Smooth muscle cell (in vitro differentiated cells): ENCODE measurements around the gene ACTL10. TPM values are rescaled to one million over a fixed set of nuclear protein-coding genes. Genes with fewer than 3 reads are reported as not detected.
A peak's percentile ranks its signal among the peaks of the same experiment; 100 is the strongest.

Experiments
- DNase-seq: peaks from one replicate; lab custom pipeline; 2025; ENCODE audit not compliant: unreplicated experiment; lab: John Stamatoyannopoulos, UW
- H2AFZ ChIP-seq: fragments of 200-600 bp; sonication (generic); 2 replicates; pipeline ENCODE4 v1.6.0; 2016; ENCODE audit warnings: antibody characterized with exemption, low read depth, mild to moderate bottlenecking
- H3F3A ChIP-seq: fragments of 200-600 bp; sonication (generic); 2 replicates; pipeline ENCODE4 v1.6.0; 2017; ENCODE audit warnings: antibody characterized with exemption, low read depth
- H3K27ac ChIP-seq: fragments of 200-600 bp; sonication (generic); 2 replicates; pipeline ENCODE4 v1.5.1; 2016; ENCODE audit warnings: low read depth, mild to moderate bottlenecking
- H3K27me3 ChIP-seq: fragments of 200-600 bp; sonication (generic); 2 replicates; pipeline ENCODE4 v1.6.1; 2016; ENCODE audit warnings: low read depth, mild to moderate bottlenecking
- H3K36me3 ChIP-seq: fragments of 200-600 bp; sonication (generic); 2 replicates; pipeline ENCODE4 v1.5.1; 2016; ENCODE audit warnings: low read depth
- H3K4me1 ChIP-seq: fragments of 200-600 bp; sonication (generic); 2 replicates; pipeline ENCODE4 v1.5.1; 2016; ENCODE audit warnings: low read depth
- H3K4me2 ChIP-seq: fragments of 200-600 bp; sonication (generic); 2 replicates; pipeline ENCODE4 v1.6.0; 2016; ENCODE audit warnings: mild to moderate bottlenecking
- H3K4me3 ChIP-seq: fragments of 200-600 bp; sonication (generic); 2 replicates; pipeline ENCODE4 v1.5.1; 2016; ENCODE audit warnings: mild to moderate bottlenecking
- H3K79me2 ChIP-seq: fragments of 200-600 bp; sonication (generic); 2 replicates; pipeline ENCODE4 v1.6.0; 2016; ENCODE audit warnings: low read depth, mild to moderate bottlenecking
- H3K9ac ChIP-seq: fragments of 200-600 bp; sonication (generic); 2 replicates; pipeline ENCODE4 v1.6.0; 2016; ENCODE audit warnings: low read depth
- H3K9me3 ChIP-seq: fragments of 200-600 bp; sonication (generic); replicated peaks from 2 replicates; pipeline ENCODE4 v1.5.1; 2016; ENCODE audit warnings: low read depth
- H4K20me1 ChIP-seq: fragments of 200-600 bp; sonication (generic); 2 replicates; pipeline ENCODE4 v1.6.0; 2016; ENCODE audit warnings: low read depth
- CTCF ChIP-seq: fragments of 200-600 bp; sonication (generic); IDR thresholded peaks from 2 replicates; pipeline ENCODE4 v1.5.1; 2017; ENCODE audit warnings: borderline replicate concordance, mild to moderate bottlenecking, antibody characterized with exemption; ENCODE audit not compliant: insufficient read depth, poor library complexity, severe bottlenecking
- WGBS: methylation state at CpG from one replicate; pipeline ENCODE4 v1.1.7; 2016; ENCODE audit warnings: low lambda C conversion rate; 5-methylcytosine and 5-hydroxymethylcytosine counted together
- polyA plus RNA-seq: library from polyadenylated mRNA; unstranded; fragments of >200 nt; fragmentation: Nextera tagmentation; extraction: Ambion mirVana; gene quantifications from 2 replicates; pipeline ENCODE4 v1.2.1, GENCODE V29; 2016
- total RNA-seq: library from RNA; depleted of rRNA; stranded (reverse); fragments of >200 nt; gene quantifications from 2 replicates; pipeline ENCODE4 v1.2.3, GENCODE V29; 2014

The ACTL10 gene
- total and polyA plus RNA-seq, 2 experiments from 2014 or later: 0.04 to 0.49 TPM

- Histone ChIP-seq H3K36me3 (no peaks in the 10 kb centered on the region), H3K27ac (no peak overlapping the region), H3F3A (peaks cover 16% of the 10 kb centered on the region), H2AFZ (no peak overlapping the region), H3K79me2 (peaks cover 19% of the 10 kb centered on the region), H3K4me1 (peaks cover 26% of the 10 kb centered on the region), H3K4me2 (no peak overlapping the region), H3K9ac (no peak overlapping the region), H4K20me1 (peaks cover 21% of the 10 kb centered on the region), H3K9me3 (no peaks in the 10 kb centered on the region), H3K4me3 (no peak overlapping the region), H3K27me3 (no peaks in the 10 kb centered on the region)
- WGBS: 96% methylated on average over 8 of the region's 8 CpGs
- no peak for DNase-seq
- TF ChIP-seq CTCF: no peak
Measured at GRCh38 chr20:33671573-33672288, 5.0 kb downstream of the ACTL10 start.

- no peak for TF ChIP-seq CTCF
- no peak for DNase-seq
- Histone ChIP-seq H3K4me1 (peaks cover 26% of the 10 kb centered on the region), H3K4me3 (peak overlapping the region; percentile 98), H3K4me2 (peak overlapping the region; percentile 100), H3K36me3 (no peaks in the 10 kb centered on the region), H3K27ac (no peak overlapping the region), H3F3A (peaks cover 16% of the 10 kb centered on the region), H3K9me3 (no peaks in the 10 kb centered on the region), H3K79me2 (peaks cover 19% of the 10 kb centered on the region), H4K20me1 (peaks cover 21% of the 10 kb centered on the region), H3K9ac (no peak overlapping the region), H3K27me3 (no peaks in the 10 kb centered on the region), H2AFZ (no peak overlapping the region)
- WGBS: 66% methylated on average over 17 of the region's 17 CpGs
Measured at GRCh38 chr20:33672426-33673113, 5.8 kb downstream of the ACTL10 start.

GRCh38 chr20:33673114-33673409, 6.3 kb downstream of the ACTL10 start:
- Histone ChIP-seq H3K36me3 (no peaks in the 10 kb centered on the region), H3K4me3 (peak overlapping the region; percentile 98), H2AFZ (no peak overlapping the region), H3K79me2 (peaks cover 19% of the 10 kb centered on the region), H3K4me2 (peak overlapping the region; percentile 100), H3K27me3 (no peaks in the 10 kb centered on the region), H4K20me1 (peaks cover 21% of the 10 kb centered on the region), H3K9ac (peak overlapping the region; percentile 87), H3K9me3 (no peaks in the 10 kb centered on the region), H3F3A (peaks cover 16% of the 10 kb centered on the region), H3K4me1 (peaks cover 26% of the 10 kb centered on the region), H3K27ac (no peak overlapping the region)
- WGBS: 57% methylated on average over 4 of the region's 4 CpGs
- TF ChIP-seq CTCF: no peak
- no peak for DNase-seq
